HG02759 (cell line): ENCODE data around the gene KRTAP5-7.

Experiments
- ATAC-seq: cut with Tn5 transposase; IDR thresholded peaks from one replicate; pipeline ENCODE4 v1.9.1; 2021; ENCODE audit warnings: mild to moderate bottlenecking, moderate library complexity; ENCODE audit not compliant: unreplicated experiment

Gene KRTAP5-7

DNA sequence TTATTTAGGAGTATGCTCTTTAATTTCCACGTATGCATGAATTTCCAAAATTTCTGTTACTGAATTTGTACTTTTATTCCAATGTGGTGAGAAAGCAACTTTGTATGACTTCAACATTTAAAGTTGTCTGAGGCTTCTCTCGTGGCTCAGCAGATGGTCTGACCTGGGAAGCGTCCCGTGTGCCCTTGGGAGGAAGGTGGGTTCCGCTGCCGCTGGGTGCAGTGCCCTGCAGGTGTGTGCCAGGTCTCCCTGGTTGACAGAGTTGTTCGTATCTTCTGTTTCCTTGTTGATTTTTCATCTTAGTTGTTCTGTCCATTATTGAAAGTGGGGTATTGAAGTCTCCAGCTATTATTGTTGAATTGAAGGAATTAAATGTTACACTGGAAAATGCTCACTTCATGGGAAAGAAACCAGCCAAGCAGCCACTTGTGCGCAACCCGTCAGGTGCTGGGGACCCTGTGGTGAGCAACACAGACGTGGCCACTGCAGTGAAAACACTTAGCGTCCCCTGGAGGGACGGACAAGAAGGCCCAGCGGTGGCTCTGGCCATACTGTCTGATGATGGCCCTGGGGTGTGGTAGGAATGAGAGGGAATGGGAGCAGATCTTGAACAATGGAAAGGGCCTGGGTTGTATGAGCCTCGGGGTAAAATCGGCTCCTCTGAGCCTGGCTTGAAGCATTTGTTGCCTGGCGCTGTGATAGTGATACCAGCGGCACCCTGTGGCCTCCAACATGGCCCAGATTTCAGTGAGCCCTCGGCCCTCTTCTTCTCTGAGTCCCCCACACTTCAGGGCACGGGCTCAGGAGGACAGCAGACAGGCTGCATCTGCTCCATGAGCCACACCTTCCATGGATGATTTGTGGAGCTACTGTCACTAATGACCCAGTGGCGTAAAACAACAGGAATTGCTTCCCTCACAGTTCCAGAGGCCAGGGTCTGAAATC is 31.5 kb upstream of the KRTAP5-7 start:
- ATAC-seq: no peak

DNA sequence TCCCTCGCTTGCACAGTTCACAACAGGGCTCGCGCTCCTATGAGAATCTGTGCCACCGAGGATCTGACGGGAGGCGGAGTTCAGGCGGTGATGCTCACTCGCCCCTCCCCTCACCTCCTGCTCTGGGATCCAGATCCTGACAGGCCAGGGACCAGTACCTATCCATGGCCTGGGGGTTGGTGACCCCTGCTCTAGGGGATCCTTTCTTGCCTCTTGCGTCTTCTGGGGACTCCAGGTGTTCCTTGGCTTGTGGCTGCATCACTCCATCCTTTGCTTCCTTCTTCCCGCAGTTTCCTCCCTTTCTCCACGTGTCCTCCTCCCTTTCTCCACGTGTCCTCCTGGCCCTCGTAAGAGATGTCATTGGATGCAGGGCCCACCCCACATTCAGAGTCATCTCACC is 30.6 kb upstream of the KRTAP5-7 start:
- no peak for ATAC-seq

DNA sequence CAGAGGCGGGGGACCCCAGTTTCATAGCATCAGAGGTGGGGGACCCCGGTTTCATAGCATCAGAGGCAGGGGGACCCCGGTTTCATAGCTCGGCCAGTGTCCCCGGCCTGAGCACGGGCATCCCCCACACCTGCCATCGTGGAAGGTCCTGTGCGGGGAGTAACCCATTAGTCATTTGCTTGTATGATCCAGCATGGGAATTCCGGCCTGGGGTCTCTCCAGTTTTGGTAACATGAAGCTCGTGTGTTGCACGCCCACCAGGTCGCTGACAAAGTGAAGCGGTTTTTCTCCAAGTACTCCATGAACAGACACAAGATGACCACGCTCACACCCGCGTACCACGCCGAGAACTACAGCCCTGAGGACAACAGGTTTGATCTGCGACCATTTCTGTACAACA is 29.0 kb upstream of the KRTAP5-7 start:
- ATAC-seq: no peak

DNA sequence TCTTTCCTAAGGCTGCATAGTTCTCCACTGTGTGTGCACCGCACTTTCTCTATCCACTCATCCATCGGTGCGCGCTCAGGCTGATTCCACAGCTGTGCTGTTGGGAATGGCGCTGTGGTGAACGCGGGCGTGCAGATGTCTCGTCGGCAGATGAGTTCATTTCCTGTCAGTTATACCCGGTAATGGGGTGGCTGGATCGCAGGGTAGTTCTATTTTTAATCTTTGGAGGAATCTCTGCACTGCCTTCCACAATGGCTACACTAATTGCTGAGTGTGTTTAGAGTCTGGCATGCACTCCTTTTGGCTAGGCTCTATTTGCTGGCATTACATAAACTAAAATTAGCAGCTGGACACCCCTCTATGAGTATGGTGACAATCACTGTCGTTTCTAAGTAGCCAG is 27.9 kb upstream of the KRTAP5-7 start:
- no peak for ATAC-seq

DNA sequence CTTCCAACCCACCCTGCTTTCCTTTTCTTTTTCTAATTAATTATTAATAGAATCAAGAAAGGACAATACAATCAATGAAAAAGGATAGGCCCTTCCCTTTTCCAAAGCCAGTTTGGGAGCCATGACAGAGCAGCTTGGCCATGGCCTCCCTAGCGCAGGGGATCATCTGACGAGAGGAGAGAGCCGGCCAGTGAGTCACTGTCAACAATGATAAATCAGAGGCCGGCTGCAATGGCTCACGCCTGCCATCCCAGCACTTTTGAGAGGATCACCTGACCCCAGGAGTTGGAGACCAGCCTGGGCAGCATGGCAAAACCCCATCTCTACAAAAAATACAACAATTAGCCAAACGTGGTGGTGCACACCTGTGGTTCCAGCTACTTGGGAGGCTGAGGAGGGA is 27.5 kb upstream of the KRTAP5-7 start:
- ATAC-seq: no peak

GRCh38 chr11:71500601-71501021 is 26.5 kb upstream of the KRTAP5-7 start:
- no peak for ATAC-seq

DNA sequence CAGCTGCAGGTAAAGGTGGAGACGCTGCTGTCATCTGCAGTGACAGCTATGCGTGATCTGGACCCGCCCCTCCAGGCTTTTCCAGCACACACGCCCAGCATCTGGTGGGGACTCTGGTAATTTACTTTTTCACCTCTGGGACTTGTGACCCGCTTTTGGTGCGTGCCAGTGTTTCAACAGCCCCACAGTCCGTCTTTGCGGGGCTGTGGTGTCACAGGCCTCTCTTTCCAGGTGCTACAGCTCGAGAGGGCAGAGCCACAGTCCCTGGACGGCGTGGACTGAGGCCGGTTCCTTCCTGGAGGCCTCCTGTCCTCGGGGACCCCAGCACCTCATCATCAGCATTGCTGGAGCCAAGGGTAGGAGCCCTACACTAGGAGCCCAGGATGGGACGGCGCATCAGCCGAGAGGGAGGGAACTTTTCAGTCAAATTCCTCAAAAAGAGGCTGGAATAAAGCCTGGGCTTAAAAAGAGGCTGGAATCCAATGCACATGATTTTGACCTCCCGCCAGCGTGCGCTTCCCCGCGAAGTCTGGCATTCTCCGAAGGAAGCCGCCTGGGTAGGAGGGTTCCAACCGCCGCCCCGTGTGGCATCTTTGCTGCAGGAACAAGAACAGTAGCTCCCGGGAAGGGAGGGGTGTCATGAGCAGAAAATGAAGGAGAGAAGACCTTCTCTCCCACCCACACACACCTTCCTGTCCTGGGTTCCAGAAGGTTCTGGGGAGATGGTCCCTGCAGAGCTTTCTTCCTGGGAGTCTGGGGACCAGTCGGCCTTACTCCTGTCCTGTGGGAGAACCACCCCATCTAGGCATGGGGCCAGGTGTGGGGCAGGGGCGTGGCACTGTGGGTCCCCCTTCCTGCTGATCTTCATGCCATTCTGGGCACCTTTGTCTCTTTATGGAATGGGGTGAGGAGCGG is 25.7 kb upstream of the KRTAP5-7 start:
- ATAC-seq: no peak

DNA sequence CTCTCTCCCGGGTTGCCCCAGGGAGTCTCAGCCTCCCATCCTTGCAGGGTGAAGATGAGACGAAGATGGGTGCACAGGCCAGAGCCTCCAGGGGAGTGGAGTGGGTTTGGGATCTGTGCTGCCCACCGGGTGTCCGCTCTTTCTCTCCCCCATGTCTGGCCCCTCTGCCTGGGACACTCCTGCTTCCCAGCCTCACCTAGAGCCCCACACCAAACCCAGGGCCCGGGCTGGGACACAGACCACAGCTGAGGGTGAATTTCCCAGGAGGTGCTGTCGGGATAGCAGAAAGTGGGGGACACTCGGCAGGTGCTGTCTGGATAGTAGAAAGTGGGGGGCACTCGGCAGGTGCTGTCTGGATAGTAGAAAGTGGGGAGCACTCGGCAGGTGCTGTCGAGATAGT is 25.0 kb upstream of the KRTAP5-7 start:
- ATAC-seq: no peak

DNA sequence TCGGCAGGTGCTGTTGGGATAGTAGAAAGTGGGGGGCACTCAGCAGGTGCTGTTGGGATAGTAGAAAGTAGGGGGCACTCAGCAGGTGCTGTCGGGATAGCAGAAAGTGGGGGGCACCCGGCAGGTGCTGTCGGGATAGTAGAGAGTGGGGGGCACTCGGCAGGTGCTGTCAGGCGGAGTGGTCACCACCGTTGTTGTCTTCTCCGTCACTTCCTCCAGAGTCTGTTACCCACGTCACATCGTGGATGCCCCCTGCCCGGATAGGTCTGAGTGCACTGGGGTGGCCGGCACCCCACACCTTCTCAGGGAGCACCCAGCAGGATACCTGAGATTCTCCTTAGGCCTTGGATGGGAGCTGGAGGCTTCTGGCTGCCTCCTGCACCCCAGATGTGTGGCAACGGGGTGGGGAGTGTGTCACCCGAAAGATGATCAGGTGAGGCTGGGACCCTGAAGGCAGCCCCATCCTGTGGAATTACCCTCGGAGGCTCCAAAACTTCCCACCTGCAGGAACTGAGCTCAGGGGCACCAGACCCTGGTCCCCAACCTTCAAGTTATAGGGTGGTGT is 24.1 kb upstream of the KRTAP5-7 start:
- no peak for ATAC-seq

GRCh38 chr11:71504531-71504930 is 22.5 kb upstream of the KRTAP5-7 start:
- no peak for ATAC-seq

GRCh38 chr11:71505001-71505400 is 22.1 kb upstream of the KRTAP5-7 start:
- ATAC-seq: no peak

DNA sequence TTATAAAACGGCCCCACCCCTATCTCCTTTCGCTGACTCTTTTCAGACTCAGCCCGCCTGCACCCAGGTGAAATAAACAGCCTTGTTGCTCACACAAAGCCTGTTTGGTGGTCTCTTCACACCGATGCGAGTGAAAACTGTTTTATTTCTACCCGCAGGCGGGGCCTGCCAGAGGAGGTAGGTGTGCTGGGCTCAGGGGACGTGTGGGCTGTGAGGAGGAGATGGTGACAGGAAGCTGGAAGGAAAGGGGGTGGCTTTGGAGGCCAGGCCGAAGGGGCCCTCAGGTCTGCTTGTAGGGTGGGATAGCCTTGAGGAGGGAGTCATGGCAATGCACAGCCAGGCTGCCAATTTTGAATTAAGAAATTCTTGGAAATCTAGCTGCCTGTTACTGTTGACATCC is 21.3 kb upstream of the KRTAP5-7 start:
- ATAC-seq: no peak

DNA sequence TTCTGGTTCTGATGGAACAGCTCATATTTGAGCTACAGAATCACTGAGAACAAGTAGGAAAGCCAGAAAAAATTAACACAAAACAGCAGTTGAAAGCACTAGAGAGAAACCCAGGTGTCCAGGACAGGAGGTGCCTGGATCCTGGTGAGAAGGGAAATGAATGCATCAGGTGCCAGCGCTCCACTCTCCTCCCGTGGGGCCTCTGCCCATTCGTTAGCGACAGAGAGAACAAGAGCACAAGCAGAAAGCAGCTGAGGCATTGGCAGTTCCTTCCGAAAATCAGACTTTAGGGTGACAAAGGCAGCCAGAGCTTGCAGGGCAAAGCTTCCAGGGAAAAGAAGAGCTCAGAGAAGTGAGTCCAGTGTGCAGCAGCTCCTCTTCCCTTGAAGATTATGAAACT is 20.0 kb upstream of the KRTAP5-7 start:
- no peak for ATAC-seq

GRCh38 chr11:71518506-71519471 is 8.3 kb upstream of the KRTAP5-7 start:
- ATAC-seq: no peak

GRCh38 chr11:71519546-71519945 is 7.5 kb upstream of the KRTAP5-7 start:
- no peak for ATAC-seq

DNA sequence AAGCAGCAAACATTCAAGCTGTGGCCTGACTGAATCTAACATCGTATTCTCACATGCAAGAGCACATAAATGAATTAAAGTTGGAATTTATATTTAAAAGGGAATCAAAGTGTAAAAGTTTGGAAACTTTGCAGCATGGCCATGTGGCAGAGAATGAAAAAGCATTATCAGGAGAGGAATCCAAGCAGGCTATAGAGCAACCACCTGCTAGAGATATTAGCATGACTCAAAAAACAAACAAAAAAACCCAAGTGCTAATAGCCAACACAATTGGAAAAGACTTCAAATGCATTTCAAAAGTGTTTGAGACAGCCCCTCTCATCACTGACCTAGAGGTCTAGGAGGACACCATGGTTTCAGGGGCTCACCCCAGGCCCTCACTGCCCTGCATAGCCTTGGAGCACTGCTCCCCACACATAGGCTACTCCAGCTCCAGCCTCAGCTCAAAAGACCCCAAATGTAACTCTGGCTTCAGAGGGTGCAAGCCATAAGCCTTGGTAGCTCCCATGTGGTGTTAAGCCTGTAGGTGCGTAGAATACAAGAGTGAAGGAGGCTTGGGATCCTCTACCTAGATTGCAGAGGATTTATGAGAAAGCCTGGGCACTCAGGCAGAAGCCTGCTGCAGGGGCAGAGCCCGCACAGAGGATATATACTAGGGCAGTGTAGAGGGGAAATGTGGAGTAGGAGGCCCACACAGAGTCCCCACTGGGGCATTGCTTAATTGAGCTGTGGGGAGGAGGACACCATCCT is 1.7 kb upstream of the KRTAP5-7 start:
- ATAC-seq: no peak

- no peak for ATAC-seq
Measured at GRCh38 chr11:71525938-71526495, 1.1 kb upstream of the KRTAP5-7 start.

GRCh38 chr11:71527576-71528210 is 626 bp downstream of the KRTAP5-7 start:
- ATAC-seq: no peak

GRCh38 chr11:71530602-71531001 is 3.5 kb downstream of the KRTAP5-7 start:
- ATAC-seq: no peak
